ENCODE results near the gene SSC5D. TPM values are rescaled to one million over a fixed set of nuclear protein-coding genes. Genes with fewer than 3 reads are reported as not detected.

Gene SSC5D
- total and polyA plus RNA-seq, 2 experiments from 2014 or later: 0.23 to 0.69 TPM

DNA sequence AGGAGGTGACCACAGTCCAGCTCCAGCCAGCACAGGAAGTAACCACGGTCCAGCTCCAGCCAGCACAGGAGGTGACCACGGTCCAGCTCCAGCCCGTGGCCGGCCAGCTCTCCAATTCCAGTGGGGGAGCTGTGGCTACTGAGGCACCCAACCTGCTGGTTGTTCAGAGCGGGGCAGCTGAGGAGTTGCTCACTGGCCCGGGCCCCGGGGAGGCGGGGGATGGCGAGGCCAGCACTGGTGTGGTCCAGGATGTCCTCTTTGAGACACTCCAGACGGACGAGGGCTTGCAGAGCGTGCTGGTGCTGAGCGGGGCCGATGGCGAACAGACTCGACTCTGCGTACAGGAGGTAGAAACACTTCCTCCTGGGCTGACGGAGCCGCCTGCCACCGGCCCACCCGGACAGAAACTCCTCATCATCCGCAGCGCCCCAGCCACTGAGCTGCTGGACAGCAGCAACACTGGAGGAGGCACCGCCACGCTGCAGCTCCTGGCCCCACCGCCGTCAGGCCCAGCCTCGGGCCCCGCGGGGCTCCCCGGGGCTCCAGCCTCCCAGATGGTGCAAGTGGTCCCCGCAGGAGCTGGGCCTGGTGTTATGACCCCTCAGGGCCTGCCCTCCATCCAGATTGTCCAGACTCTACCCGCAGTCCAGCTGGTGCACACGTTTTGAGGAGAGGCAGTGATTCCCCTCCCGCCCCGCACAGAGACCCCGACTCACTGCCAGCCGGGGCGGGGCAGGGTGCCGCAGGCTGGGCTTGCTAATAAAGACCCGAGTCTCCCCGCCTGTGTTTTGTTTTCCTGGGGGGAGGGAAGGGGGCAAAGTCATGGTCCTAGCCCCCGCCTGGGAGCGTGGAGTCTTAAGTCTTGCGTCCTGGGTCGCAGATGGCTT is 4.3 kb upstream of the SSC5D start (continued):
- TF ChIP-seq, protein P1, sequence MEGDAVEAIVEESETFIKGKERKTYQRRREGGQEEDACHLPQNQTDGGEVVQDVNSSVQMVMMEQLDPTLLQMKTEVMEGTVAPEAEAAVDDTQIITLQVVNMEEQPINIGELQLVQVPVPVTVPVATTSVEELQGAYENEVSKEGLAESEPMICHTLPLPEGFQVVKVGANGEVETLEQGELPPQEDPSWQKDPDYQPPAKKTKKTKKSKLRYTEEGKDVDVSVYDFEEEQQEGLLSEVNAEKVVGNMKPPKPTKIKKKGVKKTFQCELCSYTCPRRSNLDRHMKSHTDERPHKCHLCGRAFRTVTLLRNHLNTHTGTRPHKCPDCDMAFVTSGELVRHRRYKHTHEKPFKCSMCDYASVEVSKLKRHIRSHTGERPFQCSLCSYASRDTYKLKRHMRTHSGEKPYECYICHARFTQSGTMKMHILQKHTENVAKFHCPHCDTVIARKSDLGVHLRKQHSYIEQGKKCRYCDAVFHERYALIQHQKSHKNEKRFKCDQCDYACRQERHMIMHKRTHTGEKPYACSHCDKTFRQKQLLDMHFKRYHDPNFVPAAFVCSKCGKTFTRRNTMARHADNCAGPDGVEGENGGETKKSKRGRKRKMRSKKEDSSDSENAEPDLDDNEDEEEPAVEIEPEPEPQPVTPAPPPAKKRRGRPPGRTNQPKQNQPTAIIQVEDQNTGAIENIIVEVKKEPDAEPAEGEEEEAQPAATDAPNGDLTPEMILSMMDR (conservative IDR thresholded peaks at IDR 0.05; ENCODE audit: low read depth in 2 of 2): no peak
- TF ChIP-seq, protein P2, sequence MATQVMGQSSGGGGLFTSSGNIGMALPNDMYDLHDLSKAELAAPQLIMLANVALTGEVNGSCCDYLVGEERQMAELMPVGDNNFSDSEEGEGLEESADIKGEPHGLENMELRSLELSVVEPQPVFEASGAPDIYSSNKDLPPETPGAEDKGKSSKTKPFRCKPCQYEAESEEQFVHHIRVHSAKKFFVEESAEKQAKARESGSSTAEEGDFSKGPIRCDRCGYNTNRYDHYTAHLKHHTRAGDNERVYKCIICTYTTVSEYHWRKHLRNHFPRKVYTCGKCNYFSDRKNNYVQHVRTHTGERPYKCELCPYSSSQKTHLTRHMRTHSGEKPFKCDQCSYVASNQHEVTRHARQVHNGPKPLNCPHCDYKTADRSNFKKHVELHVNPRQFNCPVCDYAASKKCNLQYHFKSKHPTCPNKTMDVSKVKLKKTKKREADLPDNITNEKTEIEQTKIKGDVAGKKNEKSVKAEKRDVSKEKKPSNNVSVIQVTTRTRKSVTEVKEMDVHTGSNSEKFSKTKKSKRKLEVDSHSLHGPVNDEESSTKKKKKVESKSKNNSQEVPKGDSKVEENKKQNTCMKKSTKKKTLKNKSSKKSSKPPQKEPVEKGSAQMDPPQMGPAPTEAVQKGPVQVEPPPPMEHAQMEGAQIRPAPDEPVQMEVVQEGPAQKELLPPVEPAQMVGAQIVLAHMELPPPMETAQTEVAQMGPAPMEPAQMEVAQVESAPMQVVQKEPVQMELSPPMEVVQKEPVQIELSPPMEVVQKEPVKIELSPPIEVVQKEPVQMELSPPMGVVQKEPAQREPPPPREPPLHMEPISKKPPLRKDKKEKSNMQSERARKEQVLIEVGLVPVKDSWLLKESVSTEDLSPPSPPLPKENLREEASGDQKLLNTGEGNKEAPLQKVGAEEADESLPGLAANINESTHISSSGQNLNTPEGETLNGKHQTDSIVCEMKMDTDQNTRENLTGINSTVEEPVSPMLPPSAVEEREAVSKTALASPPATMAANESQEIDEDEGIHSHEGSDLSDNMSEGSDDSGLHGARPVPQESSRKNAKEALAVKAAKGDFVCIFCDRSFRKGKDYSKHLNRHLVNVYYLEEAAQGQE (IDR thresholded peaks at IDR 0.05; ENCODE audit: unreplicated experiment): peak; percentile 53

DNA sequence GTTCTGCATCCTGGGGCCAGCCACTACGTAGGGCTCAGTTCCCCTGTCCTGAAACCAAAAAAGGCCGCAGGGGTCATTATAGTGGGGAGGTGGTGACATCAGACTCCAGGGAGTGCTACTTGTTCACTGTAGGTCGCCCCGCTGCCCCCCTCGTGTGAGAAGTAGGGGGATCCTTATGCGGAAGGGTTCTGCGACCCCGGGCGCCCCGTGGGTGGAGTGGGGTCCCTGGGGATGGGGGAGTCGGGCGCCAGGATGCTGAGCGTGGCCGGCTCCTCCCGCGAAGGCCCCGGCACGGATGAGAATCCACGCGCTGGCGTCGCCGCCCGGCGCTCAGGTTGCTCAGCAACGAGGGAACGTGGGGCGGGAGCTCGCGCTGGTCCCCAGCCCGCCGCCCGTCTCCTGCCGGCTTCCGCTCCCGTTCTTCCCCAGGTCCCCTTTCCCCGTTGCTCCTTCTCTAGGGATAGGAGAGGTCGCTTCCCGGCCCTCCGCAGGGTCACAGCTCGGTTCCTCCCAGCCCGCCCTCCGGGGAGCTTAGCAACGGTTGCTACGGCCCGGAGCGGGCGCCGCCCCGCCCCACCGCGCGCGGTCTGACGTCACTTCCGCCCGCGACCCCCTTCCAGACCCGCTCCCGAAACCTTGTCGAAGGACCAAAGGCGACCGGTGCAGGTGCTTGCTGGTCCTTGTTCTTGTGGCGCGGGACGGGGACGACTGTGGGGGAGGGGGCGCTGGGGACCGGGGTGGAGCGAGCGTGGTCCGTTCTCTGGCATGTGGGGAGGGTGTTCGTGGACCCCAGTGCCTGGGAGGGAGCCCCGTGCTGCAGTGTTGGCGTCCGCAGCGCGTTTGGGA is 3.4 kb upstream of the SSC5D start, which contains the start of gene NAT14:
TSS of gene NAT14 (plus strand) at position 596 of the 846 bp plus-strand sequence. CDS start 521 bp downstream, outside the sequence.
- Mint-ChIP-seq H3K36me3 (ENCODE audit: low read depth) (peaks cover 2% of the 10 kb centered on the region; the same call in 2 of the 3 replicates), H3K27ac (peak within 1 kb of the TSS; percentile 97), H3K27me3 (ENCODE audit: insufficient read depth, low read depth, poor library complexity) (peaks cover 14% of the 10 kb centered on the region), H3K4me3 (peak within 1 kb of the TSS; percentile 91), H3K4me1 (peaks cover 29% of the 10 kb centered on the region), H3K9me3 (no peaks in the 10 kb centered on the region; the same call in 2 of the 3 replicates)
- Histone ChIP-seq H3K9me2 (ENCODE audit: insufficient read depth) (no peaks in the 10 kb centered on the region), H3K27ac (ENCODE audit: low read depth) (peak within 1 kb of the TSS; percentile 74; the same call in 1 of the 2 replicates), H3K4me1 (ENCODE audit: insufficient read depth) (peaks cover 22% of the 10 kb centered on the region; the same call in 1 of the 2 replicates), H4K20me1 (replicated peaks; ENCODE audit: insufficient read depth) (no peaks in the 10 kb centered on the region), H3K36me3 (ENCODE audit: insufficient read depth) (no peaks in the 10 kb centered on the region), H3F3A (replicated peaks; ENCODE audit: low read depth) (peaks cover 17% of the 10 kb centered on the region), H3K27me3 (ENCODE audit: insufficient read depth) (no peaks in the 10 kb centered on the region), H2AFZ (0 out of 2 replicates have a peak within 1 kb of the TSS, but pooled peaks have one; percentile 47), H3K4me2 (peak within 1 kb of the TSS; percentile 95), H3K79me2 (replicated peaks; ENCODE audit: insufficient read depth) (no peaks in the 10 kb centered on the region), H3K4me3 (peak within 1 kb of the TSS; percentile 80)
- DNase-seq (ENCODE audit: low spot score) (peak; percentile 95), ATAC-seq (peak; percentile 49)
- TF ChIP-seq, protein P3, sequence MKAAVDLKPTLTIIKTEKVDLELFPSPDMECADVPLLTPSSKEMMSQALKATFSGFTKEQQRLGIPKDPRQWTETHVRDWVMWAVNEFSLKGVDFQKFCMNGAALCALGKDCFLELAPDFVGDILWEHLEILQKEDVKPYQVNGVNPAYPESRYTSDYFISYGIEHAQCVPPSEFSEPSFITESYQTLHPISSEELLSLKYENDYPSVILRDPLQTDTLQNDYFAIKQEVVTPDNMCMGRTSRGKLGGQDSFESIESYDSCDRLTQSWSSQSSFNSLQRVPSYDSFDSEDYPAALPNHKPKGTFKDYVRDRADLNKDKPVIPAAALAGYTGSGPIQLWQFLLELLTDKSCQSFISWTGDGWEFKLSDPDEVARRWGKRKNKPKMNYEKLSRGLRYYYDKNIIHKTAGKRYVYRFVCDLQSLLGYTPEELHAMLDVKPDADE (IDR thresholded peaks at IDR 0.05): no peak; the same call in 1 of the 2 replicates
- TF ChIP-seq CREB1 (CRISPR knock-in tag; IDR thresholded peaks at IDR 0.05; ENCODE audit: low read depth) (peak; percentile 95), POLR2AphosphoS5 (IDR thresholded peaks at IDR 0.05; ENCODE audit: low read depth) (peak; percentile 74)
